Common myeloid progenitor, CD34-positive (primary cell): ENCODE results near the gene MCCD1.

Source experiments
- CTCF ChIA-PET: fragments of 350-600 bp; sonication (Branson Sonifier 250); formaldehyde crosslinking; loops from one replicate; lab custom pipeline; 2021; ENCODE audit warnings: antibody characterized with exemption; lab: Charles Lee
- POLR2A ChIA-PET: fragments of 350-600 bp; sonication (Branson Sonifier 250); formaldehyde crosslinking; loops from one replicate; lab custom pipeline; 2021; ENCODE audit warnings: antibody characterized with exemption; lab: Charles Lee
- DNase-seq, 3 donors: peaks; one replicate each; pipeline versions ENCODE4 v3.0.0 to v3.0.0-alpha.2; 2013
- H3K27ac ChIP-seq, 2 experiments: 1 replicate in 1 of 2; 2 replicates in 1 of 2; pipeline ENCODE4 v1.7.0; 2013; ENCODE audit warnings: inconsistent platforms in 2 of 2, low read length in 2 of 2, mild to moderate bottlenecking in 2 of 2, low read depth in 1 of 2, moderate library complexity in 1 of 2; ENCODE audit not compliant: severe bottlenecking in 2 of 2, insufficient read depth in 1 of 2, poor library complexity in 1 of 2
- H3K27me3 ChIP-seq, 5 experiments: replicated peaks in 2 of 5; 1 replicate in 3 of 5; 2 replicates in 2 of 5; pipeline versions ENCODE4 v1.6.1 to v1.7.0; 2013; ENCODE audit warnings: low read length in 4 of 5, mild to moderate bottlenecking in 2 of 5, moderate library complexity in 2 of 5, inconsistent platforms in 1 of 5; ENCODE audit not compliant: insufficient read depth in 5 of 5, control insufficient read depth in 4 of 5
- H3K36me3 ChIP-seq, 4 experiments: 1 replicate in 2 of 4; 2 replicates in 2 of 4; pipeline versions ENCODE4 v1.6.1 to v1.7.0; 2013; ENCODE audit warnings: low read length in 3 of 4, control low read depth in 1 of 4, mild to moderate bottlenecking in 1 of 4; ENCODE audit not compliant: control insufficient read depth in 4 of 4, insufficient read depth in 4 of 4
- H3K4me1 ChIP-seq, 4 experiments: 1 replicate in 3 of 4; 2 replicates in 1 of 4; pipeline versions ENCODE4 v1.6.1 to v1.7.1; 2013; ENCODE audit warnings: low read length in 3 of 4, mild to moderate bottlenecking in 3 of 4, control low read depth in 1 of 4, inconsistent platforms in 1 of 4, moderate library complexity in 1 of 4; ENCODE audit not compliant: control insufficient read depth in 4 of 4, insufficient read depth in 4 of 4; ENCODE audit errors: control extremely low read depth in 1 of 4
- H3K4me3 ChIP-seq, 7 experiments: 1 replicate in 4 of 7; 2 replicates in 3 of 7; pipeline versions ENCODE4 v1.5.1 to v1.7.0; 2013; ENCODE audit warnings: mild to moderate bottlenecking in 7 of 7, low read length in 6 of 7, moderate library complexity in 6 of 7, inconsistent platforms in 2 of 7, low read depth in 2 of 7, control low read depth in 1 of 7; ENCODE audit not compliant: insufficient read depth in 4 of 7, control insufficient read depth in 1 of 7; ENCODE audit errors: extremely low read depth in 1 of 7
- H3K9me3 ChIP-seq, 5 experiments: 1 replicate in 4 of 5; 2 replicates in 1 of 5; pipeline versions ENCODE4 v1.6.1 to v1.7.1; 2013; ENCODE audit warnings: low read length in 4 of 5, mild to moderate bottlenecking in 2 of 5, inconsistent platforms in 1 of 5, low read depth in 1 of 5, moderate library complexity in 1 of 5; ENCODE audit not compliant: control insufficient read depth in 4 of 5, insufficient read depth in 2 of 5; ENCODE audit errors: control extremely low read depth in 1 of 5
- WGBS: methylation state at CpG from one replicate; pipeline ENCODE4 v1.1.5; 2013; ENCODE audit not compliant: insufficient coverage; 5-methylcytosine and 5-hydroxymethylcytosine counted together

The MCCD1 gene

DNA sequence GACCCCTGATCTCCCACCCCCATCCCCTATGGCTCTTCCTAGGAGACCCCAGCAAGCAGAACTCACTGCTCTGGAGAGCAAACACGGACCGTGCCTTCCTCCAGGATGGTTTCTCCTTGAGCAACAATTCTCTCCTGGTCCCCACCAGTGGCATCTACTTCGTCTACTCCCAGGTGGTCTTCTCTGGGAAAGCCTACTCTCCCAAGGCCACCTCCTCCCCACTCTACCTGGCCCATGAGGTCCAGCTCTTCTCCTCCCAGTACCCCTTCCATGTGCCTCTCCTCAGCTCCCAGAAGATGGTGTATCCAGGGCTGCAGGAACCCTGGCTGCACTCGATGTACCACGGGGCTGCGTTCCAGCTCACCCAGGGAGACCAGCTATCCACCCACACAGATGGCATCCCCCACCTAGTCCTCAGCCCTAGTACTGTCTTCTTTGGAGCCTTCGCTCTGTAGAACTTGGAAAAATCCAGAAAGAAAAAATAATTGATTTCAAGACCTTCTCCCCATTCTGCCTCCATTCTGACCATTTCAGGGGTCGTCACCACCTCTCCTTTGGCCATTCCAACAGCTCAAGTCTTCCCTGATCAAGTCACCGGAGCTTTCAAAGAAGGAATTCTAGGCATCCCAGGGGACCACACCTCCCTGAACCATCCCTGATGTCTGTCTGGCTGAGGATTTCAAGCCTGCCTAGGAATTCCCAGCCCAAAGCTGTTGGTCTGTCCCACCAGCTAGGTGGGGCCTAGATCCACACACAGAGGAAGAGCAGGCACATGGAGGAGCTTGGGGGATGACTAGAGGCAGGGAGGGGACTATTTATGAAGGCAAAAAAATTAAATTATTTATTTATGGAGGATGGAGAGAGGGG lies 44.7 kb downstream of the MCCD1 start:
- DNase-seq, result no peak
- Histone ChIP-seq H3K27ac (no peak overlapping the region), H3K36me3 (no peaks in the 10 kb centered on the region), H3K27me3 (no peaks in the 10 kb centered on the region), H3K4me1 (peaks cover 0 to 33% (median 28%) of the 10 kb centered on the region in 4 experiments), H3K9me3 (no peaks in the 10 kb centered on the region), H3K4me3 (no peak overlapping the region)
- ChIA-PET CTCF (interaction anchor here (6.5 to 19.6 kb wide), 4 partner anchors 6 to 25 kb away, joined by 76 to 605 read pairs (median 348); partner anchors contain the start of genes ATP6V1G2, DDX39B, LST1 and LTA), POLR2A (interaction anchor here (0.7 kb wide), 1 partner anchor 10 kb away, joined by 4 read pairs; no protein-coding TSS in a partner anchor)
- WGBS, result 97% methylated on average over 9 of the region's 9 CpGs

DNA sequence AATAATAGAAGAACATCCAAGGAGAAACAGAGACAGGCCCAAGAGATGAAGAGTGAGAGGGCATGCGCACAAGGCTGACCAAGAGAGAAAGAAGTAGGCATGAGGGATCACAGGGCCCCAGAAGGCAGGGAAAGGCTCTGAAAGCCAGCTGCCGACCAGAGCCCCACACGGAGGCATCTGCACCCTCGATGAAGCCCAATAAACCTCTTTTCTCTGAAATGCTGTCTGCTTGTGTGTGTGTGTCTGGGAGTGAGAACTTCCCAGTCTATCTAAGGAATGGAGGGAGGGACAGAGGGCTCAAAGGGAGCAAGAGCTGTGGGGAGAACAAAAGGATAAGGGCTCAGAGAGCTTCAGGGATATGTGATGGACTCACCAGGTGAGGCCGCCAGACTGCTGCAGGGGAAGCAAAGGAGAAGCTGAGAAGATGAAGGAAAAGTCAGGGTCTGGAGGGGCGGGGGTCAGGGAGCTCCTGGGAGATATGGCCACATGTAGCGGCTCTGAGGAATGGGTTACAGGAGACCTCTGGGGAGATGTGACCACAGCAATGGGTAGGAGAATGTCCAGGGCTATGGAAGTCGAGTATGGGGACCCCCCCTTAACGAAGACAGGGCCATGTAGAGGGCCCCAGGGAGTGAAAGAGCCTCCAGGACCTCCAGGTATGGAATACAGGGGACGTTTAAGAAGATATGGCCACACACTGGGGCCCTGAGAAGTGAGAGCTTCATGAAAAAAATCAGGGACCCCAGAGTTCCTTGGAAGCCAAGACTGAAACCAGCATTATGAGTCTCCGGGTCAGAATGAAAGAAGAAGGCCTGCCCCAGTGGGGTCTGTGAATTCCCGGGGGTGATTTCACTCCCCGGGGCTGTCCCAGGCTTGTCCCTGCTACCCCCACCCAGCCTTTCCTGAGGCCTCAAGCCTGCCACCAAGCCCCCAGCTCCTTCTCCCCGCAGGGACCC lies 45.6 kb downstream of the MCCD1 start:
- POLR2A ChIA-PET, result interaction anchor here (0.7 to 1.8 kb wide), 3 partner anchors 11 to 77 kb away, joined by 3 to 6 read pairs (median 4); no protein-coding TSS in a partner anchor
- CTCF ChIA-PET, result interaction anchor here (6.5 to 19.6 kb wide), 4 partner anchors 7 to 25 kb away, joined by 76 to 605 read pairs (median 348); partner anchors contain the start of genes ATP6V1G2, DDX39B, LST1 and LTA
- no peaks in the 10 kb centered on the region for H3K9me3 ChIP-seq
- H3K4me1 ChIP-seq, result peaks cover 0 to 31% (median 26%) of the 10 kb centered on the region in 4 experiments
- no peak overlapping the region for H3K4me3 ChIP-seq
- DNase-seq, result no peak
- WGBS, result 91% methylated on average over 13 of the region's 14 CpGs
- H3K27ac ChIP-seq, result no peak overlapping the region
- H3K36me3 ChIP-seq, result no peaks in the 10 kb centered on the region
- H3K27me3 ChIP-seq, result no peaks in the 10 kb centered on the region

DNA sequence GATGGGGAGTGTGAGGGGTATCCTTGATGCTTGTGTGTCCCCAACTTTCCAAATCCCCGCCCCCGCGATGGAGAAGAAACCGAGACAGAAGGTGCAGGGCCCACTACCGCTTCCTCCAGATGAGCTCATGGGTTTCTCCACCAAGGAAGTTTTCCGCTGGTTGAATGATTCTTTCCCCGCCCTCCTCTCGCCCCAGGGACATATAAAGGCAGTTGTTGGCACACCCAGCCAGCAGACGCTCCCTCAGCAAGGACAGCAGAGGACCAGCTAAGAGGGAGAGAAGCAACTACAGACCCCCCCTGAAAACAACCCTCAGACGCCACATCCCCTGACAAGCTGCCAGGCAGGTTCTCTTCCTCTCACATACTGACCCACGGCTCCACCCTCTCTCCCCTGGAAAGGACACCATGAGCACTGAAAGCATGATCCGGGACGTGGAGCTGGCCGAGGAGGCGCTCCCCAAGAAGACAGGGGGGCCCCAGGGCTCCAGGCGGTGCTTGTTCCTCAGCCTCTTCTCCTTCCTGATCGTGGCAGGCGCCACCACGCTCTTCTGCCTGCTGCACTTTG lies 46.7 kb downstream of the MCCD1 start, which contains the start of gene TNF:
Gene TNF, plus strand, starts transcription at position 231 of the 567 bp plus-strand sequence. Its CDS starts 177 bp downstream, at position 408.
- H3K9me3 ChIP-seq, result no peaks in the 10 kb centered on the region
- peak within 1 kb of the TSS in 5 of 7 experiments; percentile 8 to 67 (median 55) for H3K4me3 ChIP-seq
- peaks cover 0 to 37% (median 31%) of the 10 kb centered on the region in 4 experiments for H3K4me1 ChIP-seq
- ChIA-PET POLR2A (interaction anchor here (0.6 to 1.8 kb wide), 3 partner anchors 9 to 76 kb away, joined by 3 to 6 read pairs (median 3); no protein-coding TSS in a partner anchor), CTCF (interaction anchor here (6.5 to 19.6 kb wide), 4 partner anchors 8 to 26 kb away, joined by 76 to 605 read pairs (median 348); partner anchors contain the start of genes ATP6V1G2, DDX39B, LST1 and LTA)
- H3K27ac ChIP-seq, result no peak within 1 kb of the TSS
- peak in 2 of 3 donors; percentile 34 to 35 for DNase-seq
- H3K36me3 ChIP-seq, result no peaks in the 10 kb centered on the region
- no peaks in the 10 kb centered on the region for H3K27me3 ChIP-seq
- WGBS, result 54% methylated on average over 7 of the region's 19 CpGs

DNA sequence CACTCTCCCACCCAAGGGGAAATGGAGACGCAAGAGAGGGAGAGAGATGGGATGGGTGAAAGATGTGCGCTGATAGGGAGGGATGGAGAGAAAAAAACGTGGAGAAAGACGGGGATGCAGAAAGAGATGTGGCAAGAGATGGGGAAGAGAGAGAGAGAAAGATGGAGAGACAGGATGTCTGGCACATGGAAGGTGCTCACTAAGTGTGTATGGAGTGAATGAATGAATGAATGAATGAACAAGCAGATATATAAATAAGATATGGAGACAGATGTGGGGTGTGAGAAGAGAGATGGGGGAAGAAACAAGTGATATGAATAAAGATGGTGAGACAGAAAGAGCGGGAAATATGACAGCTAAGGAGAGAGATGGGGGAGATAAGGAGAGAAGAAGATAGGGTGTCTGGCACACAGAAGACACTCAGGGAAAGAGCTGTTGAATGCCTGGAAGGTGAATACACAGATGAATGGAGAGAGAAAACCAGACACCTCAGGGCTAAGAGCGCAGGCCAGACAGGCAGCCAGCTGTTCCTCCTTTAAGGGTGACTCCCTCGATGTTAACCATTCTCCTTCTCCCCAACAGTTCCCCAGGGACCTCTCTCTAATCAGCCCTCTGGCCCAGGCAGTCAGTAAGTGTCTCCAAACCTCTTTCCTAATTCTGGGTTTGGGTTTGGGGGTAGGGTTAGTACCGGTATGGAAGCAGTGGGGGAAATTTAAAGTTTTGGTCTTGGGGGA lies 47.4 kb downstream of the MCCD1 start:
- CTCF ChIA-PET, result interaction anchor here (6.5 to 19.6 kb wide), 4 partner anchors 9 to 26 kb away, joined by 76 to 605 read pairs (median 348); partner anchors contain the start of genes ATP6V1G2, DDX39B, LST1 and LTA
- no peaks in the 10 kb centered on the region for H3K36me3 ChIP-seq
- WGBS, result 76% methylated on average over 7 of the region's 8 CpGs
- no peak overlapping the region for H3K27ac ChIP-seq
- POLR2A ChIA-PET, result interaction anchor here (0.6 to 1.8 kb wide), 3 partner anchors 8 to 17 kb away, joined by 3 to 6 read pairs (median 4); partner anchors contain the start of gene LST1
- DNase-seq, result no peak
- H3K9me3 ChIP-seq, result no peaks in the 10 kb centered on the region
- H3K27me3 ChIP-seq, result no peaks in the 10 kb centered on the region
- H3K4me3 ChIP-seq, result peak overlapping the region in 5 of 7 experiments; percentile 8 to 67 (median 55)
- H3K4me1 ChIP-seq, result peaks cover 0 to 43% (median 36%) of the 10 kb centered on the region in 4 experiments

DNA sequence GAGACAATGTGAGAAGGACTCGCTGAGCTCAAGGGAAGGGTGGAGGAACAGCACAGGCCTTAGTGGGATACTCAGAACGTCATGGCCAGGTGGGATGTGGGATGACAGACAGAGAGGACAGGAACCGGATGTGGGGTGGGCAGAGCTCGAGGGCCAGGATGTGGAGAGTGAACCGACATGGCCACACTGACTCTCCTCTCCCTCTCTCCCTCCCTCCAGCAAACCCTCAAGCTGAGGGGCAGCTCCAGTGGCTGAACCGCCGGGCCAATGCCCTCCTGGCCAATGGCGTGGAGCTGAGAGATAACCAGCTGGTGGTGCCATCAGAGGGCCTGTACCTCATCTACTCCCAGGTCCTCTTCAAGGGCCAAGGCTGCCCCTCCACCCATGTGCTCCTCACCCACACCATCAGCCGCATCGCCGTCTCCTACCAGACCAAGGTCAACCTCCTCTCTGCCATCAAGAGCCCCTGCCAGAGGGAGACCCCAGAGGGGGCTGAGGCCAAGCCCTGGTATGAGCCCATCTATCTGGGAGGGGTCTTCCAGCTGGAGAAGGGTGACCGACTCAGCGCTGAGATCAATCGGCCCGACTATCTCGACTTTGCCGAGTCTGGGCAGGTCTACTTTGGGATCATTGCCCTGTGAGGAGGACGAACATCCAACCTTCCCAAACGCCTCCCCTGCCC lies 48.3 kb downstream of the MCCD1 start:
- H3K4me1 ChIP-seq, result peaks cover 0 to 50% (median 41%) of the 10 kb centered on the region in 4 experiments
- H3K4me3 ChIP-seq, result no peak overlapping the region
- H3K36me3 ChIP-seq, result no peaks in the 10 kb centered on the region
- 89% methylated on average over 14 of the region's 19 CpGs for WGBS
- no peaks in the 10 kb centered on the region for H3K9me3 ChIP-seq
- H3K27me3 ChIP-seq, result no peaks in the 10 kb centered on the region
- H3K27ac ChIP-seq, result no peak overlapping the region
- DNase-seq, result no peak
- ChIA-PET POLR2A (interaction anchor here (1.0 kb wide), 1 partner anchor 10 kb away, joined by 4 read pairs; the partner anchor contains the start of gene LST1), CTCF (interaction anchor here (1.2 to 19.6 kb wide), 5 partner anchors 10 to 46 kb away, joined by 3 to 605 read pairs (median 139); partner anchors contain the start of genes ATP6V1G2, DDX39B, LST1 and LTA)
